ENCODE measurements around the gene ASTN2. TPM values are rescaled to one million over a fixed set of nuclear protein-coding genes. Genes with fewer than 3 reads are reported as not detected.
A peak's percentile ranks its signal among the peaks of the same experiment; 100 is the strongest.

Gene ASTN2
- total and polyA plus RNA-seq, 2 experiments from 2014 or later, result 7.0 to 24.6 TPM

- Histone ChIP-seq H3K27ac (ENCODE audit: low read depth) (no peak overlapping the region), H3K27me3 (ENCODE audit: insufficient read depth) (peaks cover 60% of the 10 kb centered on the region), H3K4me3 (peak overlapping the region; percentile 86), H3K36me3 (ENCODE audit: insufficient read depth) (no peaks in the 10 kb centered on the region), H3K4me2 (peak overlapping the region; percentile 98), H3K9me2 (ENCODE audit: insufficient read depth) (no peaks in the 10 kb centered on the region), H4K20me1 (replicated peaks; ENCODE audit: insufficient read depth) (peaks cover 10% of the 10 kb centered on the region), H3K4me1 (ENCODE audit: insufficient read depth) (peaks cover 24% of the 10 kb centered on the region), H3K79me2 (replicated peaks; ENCODE audit: insufficient read depth) (no peaks in the 10 kb centered on the region), H2AFZ (peak overlapping the region; percentile 96), H3F3A (replicated peaks; ENCODE audit: low read depth) (peaks cover 18% of the 10 kb centered on the region; the same call in 1 of the 2 replicates)
- ATAC-seq, result peak; percentile 44
- TF ChIP-seq JUNB (IDR thresholded peaks at IDR 0.05; ENCODE audit: unreplicated experiment) (no peak), EZH2 (IDR thresholded peaks at IDR 0.05; ENCODE audit: low read depth, unreplicated experiment) (peak; percentile 23), ZNF331 (CRISPR knock-in tag; IDR thresholded peaks at IDR 0.05; ENCODE audit: low read depth) (no peak), NANOG (IDR thresholded peaks at IDR 0.05; ENCODE audit: borderline replicate concordance) (no peak), ZNF114 (CRISPR knock-in tag; IDR thresholded peaks at IDR 0.05) (no peak), EZH2phosphoT487 (IDR thresholded peaks at IDR 0.05; ENCODE audit: unreplicated experiment) (no peak), POLR2AphosphoS5 (IDR thresholded peaks at IDR 0.05; ENCODE audit: low read depth) (no peak), STAT1 (IDR thresholded peaks at IDR 0.05; ENCODE audit: unreplicated experiment) (no peak)
- TF ChIP-seq, protein P1, sequence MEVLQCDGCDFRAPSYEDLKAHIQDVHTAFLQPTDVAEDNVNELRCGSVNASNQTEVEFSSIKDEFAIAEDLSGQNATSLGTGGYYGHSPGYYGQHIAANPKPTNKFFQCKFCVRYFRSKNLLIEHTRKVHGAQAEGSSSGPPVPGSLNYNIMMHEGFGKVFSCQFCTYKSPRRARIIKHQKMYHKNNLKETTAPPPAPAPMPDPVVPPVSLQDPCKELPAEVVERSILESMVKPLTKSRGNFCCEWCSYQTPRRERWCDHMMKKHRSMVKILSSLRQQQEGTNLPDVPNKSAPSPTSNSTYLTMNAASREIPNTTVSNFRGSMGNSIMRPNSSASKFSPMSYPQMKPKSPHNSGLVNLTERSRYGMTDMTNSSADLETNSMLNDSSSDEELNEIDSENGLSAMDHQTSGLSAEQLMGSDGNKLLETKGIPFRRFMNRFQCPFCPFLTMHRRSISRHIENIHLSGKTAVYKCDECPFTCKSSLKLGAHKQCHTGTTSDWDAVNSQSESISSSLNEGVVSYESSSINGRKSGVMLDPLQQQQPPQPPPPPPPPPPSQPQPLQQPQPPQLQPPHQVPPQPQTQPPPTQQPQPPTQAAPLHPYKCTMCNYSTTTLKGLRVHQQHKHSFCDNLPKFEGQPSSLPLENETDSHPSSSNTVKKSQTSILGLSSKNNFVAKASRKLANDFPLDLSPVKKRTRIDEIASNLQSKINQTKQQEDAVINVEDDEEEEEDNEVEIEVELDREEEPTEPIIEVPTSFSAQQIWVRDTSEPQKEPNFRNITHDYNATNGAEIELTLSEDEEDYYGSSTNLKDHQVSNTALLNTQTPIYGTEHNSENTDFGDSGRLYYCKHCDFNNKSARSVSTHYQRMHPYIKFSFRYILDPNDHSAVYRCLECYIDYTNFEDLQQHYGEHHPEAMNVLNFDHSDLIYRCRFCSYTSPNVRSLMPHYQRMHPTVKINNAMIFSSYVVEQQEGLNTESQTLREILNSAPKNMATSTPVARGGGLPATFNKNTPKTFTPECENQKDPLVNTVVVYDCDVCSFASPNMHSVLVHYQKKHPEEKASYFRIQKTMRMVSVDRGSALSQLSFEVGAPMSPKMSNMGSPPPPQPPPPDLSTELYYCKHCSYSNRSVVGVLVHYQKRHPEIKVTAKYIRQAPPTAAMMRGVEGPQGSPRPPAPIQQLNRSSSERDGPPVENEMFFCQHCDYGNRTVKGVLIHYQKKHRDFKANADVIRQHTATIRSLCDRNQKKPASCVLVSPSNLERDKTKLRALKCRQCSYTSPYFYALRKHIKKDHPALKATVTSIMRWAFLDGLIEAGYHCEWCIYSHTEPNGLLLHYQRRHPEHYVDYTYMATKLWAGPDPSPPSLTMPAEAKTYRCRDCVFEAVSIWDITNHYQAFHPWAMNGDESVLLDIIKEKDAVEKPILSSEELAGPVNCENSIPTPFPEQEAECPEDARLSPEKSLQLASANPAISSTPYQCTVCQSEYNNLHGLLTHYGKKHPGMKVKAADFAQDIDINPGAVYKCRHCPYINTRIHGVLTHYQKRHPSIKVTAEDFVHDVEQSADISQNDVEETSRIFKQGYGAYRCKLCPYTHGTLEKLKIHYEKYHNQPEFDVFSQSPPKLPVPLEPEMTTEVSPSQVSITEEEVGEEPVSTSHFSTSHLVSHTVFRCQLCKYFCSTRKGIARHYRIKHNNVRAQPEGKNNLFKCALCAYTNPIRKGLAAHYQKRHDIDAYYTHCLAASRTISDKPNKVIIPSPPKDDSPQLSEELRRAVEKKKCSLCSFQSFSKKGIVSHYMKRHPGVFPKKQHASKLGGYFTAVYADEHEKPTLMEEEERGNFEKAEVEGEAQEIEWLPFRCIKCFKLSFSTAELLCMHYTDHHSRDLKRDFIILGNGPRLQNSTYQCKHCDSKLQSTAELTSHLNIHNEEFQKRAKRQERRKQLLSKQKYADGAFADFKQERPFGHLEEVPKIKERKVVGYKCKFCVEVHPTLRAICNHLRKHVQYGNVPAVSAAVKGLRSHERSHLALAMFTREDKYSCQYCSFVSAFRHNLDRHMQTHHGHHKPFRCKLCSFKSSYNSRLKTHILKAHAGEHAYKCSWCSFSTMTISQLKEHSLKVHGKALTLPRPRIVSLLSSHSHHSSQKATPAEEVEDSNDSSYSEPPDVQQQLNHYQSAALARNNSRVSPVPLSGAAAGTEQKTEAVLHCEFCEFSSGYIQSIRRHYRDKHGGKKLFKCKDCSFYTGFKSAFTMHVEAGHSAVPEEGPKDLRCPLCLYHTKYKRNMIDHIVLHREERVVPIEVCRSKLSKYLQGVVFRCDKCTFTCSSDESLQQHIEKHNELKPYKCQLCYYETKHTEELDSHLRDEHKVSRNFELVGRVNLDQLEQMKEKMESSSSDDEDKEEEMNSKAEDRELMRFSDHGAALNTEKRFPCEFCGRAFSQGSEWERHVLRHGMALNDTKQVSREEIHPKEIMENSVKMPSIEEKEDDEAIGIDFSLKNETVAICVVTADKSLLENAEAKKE (CRISPR knock-in tag; IDR thresholded peaks at IDR 0.05), result no peak
- TF ChIP-seq, protein P2, sequence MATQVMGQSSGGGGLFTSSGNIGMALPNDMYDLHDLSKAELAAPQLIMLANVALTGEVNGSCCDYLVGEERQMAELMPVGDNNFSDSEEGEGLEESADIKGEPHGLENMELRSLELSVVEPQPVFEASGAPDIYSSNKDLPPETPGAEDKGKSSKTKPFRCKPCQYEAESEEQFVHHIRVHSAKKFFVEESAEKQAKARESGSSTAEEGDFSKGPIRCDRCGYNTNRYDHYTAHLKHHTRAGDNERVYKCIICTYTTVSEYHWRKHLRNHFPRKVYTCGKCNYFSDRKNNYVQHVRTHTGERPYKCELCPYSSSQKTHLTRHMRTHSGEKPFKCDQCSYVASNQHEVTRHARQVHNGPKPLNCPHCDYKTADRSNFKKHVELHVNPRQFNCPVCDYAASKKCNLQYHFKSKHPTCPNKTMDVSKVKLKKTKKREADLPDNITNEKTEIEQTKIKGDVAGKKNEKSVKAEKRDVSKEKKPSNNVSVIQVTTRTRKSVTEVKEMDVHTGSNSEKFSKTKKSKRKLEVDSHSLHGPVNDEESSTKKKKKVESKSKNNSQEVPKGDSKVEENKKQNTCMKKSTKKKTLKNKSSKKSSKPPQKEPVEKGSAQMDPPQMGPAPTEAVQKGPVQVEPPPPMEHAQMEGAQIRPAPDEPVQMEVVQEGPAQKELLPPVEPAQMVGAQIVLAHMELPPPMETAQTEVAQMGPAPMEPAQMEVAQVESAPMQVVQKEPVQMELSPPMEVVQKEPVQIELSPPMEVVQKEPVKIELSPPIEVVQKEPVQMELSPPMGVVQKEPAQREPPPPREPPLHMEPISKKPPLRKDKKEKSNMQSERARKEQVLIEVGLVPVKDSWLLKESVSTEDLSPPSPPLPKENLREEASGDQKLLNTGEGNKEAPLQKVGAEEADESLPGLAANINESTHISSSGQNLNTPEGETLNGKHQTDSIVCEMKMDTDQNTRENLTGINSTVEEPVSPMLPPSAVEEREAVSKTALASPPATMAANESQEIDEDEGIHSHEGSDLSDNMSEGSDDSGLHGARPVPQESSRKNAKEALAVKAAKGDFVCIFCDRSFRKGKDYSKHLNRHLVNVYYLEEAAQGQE (IDR thresholded peaks at IDR 0.05; ENCODE audit: unreplicated experiment), result no peak
- TF ChIP-seq, protein P3, sequence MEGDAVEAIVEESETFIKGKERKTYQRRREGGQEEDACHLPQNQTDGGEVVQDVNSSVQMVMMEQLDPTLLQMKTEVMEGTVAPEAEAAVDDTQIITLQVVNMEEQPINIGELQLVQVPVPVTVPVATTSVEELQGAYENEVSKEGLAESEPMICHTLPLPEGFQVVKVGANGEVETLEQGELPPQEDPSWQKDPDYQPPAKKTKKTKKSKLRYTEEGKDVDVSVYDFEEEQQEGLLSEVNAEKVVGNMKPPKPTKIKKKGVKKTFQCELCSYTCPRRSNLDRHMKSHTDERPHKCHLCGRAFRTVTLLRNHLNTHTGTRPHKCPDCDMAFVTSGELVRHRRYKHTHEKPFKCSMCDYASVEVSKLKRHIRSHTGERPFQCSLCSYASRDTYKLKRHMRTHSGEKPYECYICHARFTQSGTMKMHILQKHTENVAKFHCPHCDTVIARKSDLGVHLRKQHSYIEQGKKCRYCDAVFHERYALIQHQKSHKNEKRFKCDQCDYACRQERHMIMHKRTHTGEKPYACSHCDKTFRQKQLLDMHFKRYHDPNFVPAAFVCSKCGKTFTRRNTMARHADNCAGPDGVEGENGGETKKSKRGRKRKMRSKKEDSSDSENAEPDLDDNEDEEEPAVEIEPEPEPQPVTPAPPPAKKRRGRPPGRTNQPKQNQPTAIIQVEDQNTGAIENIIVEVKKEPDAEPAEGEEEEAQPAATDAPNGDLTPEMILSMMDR (conservative IDR thresholded peaks at IDR 0.05; ENCODE audit: low read depth in 2 of 2), result peak; percentile 22; a peak in 2 of 4 replicates
- Mint-ChIP-seq H3K4me3 (no peak overlapping the region; the same call in 1 of the 3 replicates), H3K36me3 (ENCODE audit: low read depth) (no peaks in the 10 kb centered on the region; the same call in 2 of the 3 replicates), H3K27ac (no peak overlapping the region), H3K4me1 (peaks cover 21% of the 10 kb centered on the region), H3K9me3 (no peaks in the 10 kb centered on the region), H3K27me3 (ENCODE audit: insufficient read depth, low read depth, poor library complexity) (peaks cover 23% of the 10 kb centered on the region)
- peak; percentile 82 for DNase-seq (ENCODE audit: low spot score)
These were observed 1.3 kb downstream of the ASTN2 start for GRCh38 chr9:117413346-117414219.

All from GM23338 (cell line).